GM21360 (cell line): ENCODE measurements around the gene CHAF1A.

ENCODE experiments used
- ATAC-seq: cut with Tn5 transposase; IDR thresholded peaks from one replicate; pipeline ENCODE4 v1.9.1; 2021; ENCODE audit warnings: mild to moderate bottlenecking, moderate library complexity; ENCODE audit not compliant: unreplicated experiment

Gene CHAF1A

GRCh38 chr19:4436231-4436630 is 33.8 kb downstream of the CHAF1A start:
- no peak for ATAC-seq

- ATAC-seq = no peak
Measured at GRCh38 chr19:4437103-4437502, 34.7 kb downstream of the CHAF1A start.

GRCh38 chr19:4439243-4439642 is 36.8 kb downstream of the CHAF1A start:
- ATAC-seq = no peak

GRCh38 chr19:4441994-4442818 is 39.8 kb downstream of the CHAF1A start:
- no peak for ATAC-seq

- ATAC-seq = no peak
Measured at GRCh38 chr19:4442819-4443146, 40.3 kb downstream of the CHAF1A start.

GRCh38 chr19:4443188-4443587 is 40.7 kb downstream of the CHAF1A start:
- no peak for ATAC-seq

- ATAC-seq = no peak
Measured at GRCh38 chr19:4443966-4444764, 41.7 kb downstream of the CHAF1A start.

GRCh38 chr19:4444765-4445741 is 42.6 kb downstream of the CHAF1A start:
- ATAC-seq = no peak

GRCh38 chr19:4445963-4446703 is 43.7 kb downstream of the CHAF1A start:
- ATAC-seq = no peak

GRCh38 chr19:4446704-4447200 is 44.3 kb downstream of the CHAF1A start:
- no peak for ATAC-seq

GRCh38 chr19:4447327-4448146 is 45.1 kb downstream of the CHAF1A start:
- ATAC-seq = no peak

- ATAC-seq = no peak
Measured at GRCh38 chr19:4448147-4448985, 45.9 kb downstream of the CHAF1A start.

GRCh38 chr19:4449022-4449638 is 46.7 kb downstream of the CHAF1A start:
- no peak for ATAC-seq

GRCh38 chr19:4449639-4450028 is 47.2 kb downstream of the CHAF1A start:
- ATAC-seq = no peak

- no peak for ATAC-seq
Measured at GRCh38 chr19:4452230-4452990, 50.0 kb downstream of the CHAF1A start.

GRCh38 chr19:4453232-4454179 is 51.1 kb downstream of the CHAF1A start:
- no peak for ATAC-seq
